HL-60 (cell line): ENCODE results near the gene TPM1.

Source experiments
- DNase-seq, 2 experiments: peaks; one replicate each; pipeline ENCODE4 v3.0.0-alpha.2; 2010 to 2020; ENCODE audit warnings: low read depth in 1 of 2, low spot score in 1 of 2
- H3K27ac ChIP-seq: fragments of 250-450 bp; sonication (Bioruptor Pico); replicated peaks from 2 replicates; pipeline ENCODE4 v1.5.1; 2020; ENCODE audit warnings: mild to moderate bottlenecking, moderate library complexity
- H3K27me3 ChIP-seq: fragments of 250-450 bp; sonication (Bioruptor Pico); 2 replicates; pipeline ENCODE4 v1.5.1; 2021; ENCODE audit warnings: mild to moderate bottlenecking, moderate library complexity; ENCODE audit not compliant: insufficient read depth, poor library complexity, severe bottlenecking
- H3K4me3 ChIP-seq: replicated peaks from 2 replicates; pipeline ENCODE4 v1.5.1; 2011; ENCODE audit warnings: mild to moderate bottlenecking, control low read depth, low read length; ENCODE audit not compliant: insufficient read depth
- GABPA ChIP-seq: IDR thresholded peaks from 2 replicates; pipeline ENCODE4 v1.6.1; 2012; ENCODE audit warnings: low read depth
- POLR2AphosphoS5 ChIP-seq: IDR thresholded peaks from 2 replicates; pipeline ENCODE4 v1.6.1; 2012; ENCODE audit warnings: low read depth
- SPI1 ChIP-seq: IDR thresholded peaks from 2 replicates; pipeline ENCODE4 v1.6.1; 2012; ENCODE audit warnings: low read depth, mild to moderate bottlenecking, borderline replicate concordance
- TF ChIP-seq, protein P1 (sequence below): IDR thresholded peaks from one replicate; pipeline ENCODE4 v1.5.1; 2011; ENCODE audit warnings: low read length, control low read depth, inconsistent platforms; ENCODE audit not compliant: insufficient read depth
- TF ChIP-seq, protein P2 (sequence below): IDR thresholded peaks from 2 replicates; pipeline ENCODE4 v1.6.1; 2012; ENCODE audit warnings: low read depth; ENCODE audit not compliant: insufficient replicate concordance

Gene TPM1

DNA sequence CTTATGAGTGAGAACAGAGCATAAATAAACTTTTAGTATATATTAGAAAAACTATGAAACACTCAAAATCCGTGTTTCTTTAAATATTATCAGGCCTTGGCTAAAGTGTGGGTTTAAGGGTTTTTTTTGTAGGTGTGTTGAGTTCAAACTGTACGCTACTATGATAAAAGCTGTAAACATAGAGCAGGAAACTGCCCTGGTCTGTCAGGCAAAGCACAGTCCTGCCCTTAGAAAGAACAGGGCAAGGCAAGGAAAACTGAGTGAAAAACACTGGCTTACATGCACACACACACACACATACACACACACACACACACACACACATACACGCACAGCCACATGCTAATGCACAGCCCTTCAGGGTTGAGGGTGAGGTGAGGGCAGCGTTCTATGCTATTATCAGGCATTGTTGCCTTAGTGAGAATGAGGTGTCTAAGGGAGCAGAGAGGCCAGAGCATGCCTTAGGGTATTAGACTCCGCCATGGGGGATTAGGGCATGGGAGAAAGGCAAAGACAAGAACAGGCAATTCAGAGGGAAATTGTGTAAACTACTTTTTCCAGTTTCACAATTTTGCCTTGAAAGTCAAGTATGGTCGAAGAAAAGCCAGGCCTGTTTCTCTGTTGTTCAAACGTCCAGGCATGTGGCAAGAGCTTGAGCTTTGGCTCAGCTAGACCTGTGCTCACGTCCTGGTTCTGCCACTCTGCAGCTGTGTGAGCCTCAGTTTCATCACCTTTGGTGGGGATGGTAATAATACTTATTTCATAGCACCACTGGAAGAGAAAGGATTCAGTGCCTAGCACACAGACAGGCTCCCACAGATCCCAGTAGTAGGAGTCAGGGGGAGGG lies 36.3 kb upstream of the TPM1 start:
- Histone ChIP-seq H3K4me3 (no peak overlapping the region), H3K27ac (no peak overlapping the region), H3K27me3 (no peaks in the 10 kb centered on the region)
- peak; percentile 3 to 24 for DNase-seq
- TF ChIP-seq, protein P1, sequence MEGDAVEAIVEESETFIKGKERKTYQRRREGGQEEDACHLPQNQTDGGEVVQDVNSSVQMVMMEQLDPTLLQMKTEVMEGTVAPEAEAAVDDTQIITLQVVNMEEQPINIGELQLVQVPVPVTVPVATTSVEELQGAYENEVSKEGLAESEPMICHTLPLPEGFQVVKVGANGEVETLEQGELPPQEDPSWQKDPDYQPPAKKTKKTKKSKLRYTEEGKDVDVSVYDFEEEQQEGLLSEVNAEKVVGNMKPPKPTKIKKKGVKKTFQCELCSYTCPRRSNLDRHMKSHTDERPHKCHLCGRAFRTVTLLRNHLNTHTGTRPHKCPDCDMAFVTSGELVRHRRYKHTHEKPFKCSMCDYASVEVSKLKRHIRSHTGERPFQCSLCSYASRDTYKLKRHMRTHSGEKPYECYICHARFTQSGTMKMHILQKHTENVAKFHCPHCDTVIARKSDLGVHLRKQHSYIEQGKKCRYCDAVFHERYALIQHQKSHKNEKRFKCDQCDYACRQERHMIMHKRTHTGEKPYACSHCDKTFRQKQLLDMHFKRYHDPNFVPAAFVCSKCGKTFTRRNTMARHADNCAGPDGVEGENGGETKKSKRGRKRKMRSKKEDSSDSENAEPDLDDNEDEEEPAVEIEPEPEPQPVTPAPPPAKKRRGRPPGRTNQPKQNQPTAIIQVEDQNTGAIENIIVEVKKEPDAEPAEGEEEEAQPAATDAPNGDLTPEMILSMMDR, result no peak
- TF ChIP-seq GABPA (no peak), SPI1 (no peak), POLR2AphosphoS5 (no peak)
- TF ChIP-seq, protein P2, sequence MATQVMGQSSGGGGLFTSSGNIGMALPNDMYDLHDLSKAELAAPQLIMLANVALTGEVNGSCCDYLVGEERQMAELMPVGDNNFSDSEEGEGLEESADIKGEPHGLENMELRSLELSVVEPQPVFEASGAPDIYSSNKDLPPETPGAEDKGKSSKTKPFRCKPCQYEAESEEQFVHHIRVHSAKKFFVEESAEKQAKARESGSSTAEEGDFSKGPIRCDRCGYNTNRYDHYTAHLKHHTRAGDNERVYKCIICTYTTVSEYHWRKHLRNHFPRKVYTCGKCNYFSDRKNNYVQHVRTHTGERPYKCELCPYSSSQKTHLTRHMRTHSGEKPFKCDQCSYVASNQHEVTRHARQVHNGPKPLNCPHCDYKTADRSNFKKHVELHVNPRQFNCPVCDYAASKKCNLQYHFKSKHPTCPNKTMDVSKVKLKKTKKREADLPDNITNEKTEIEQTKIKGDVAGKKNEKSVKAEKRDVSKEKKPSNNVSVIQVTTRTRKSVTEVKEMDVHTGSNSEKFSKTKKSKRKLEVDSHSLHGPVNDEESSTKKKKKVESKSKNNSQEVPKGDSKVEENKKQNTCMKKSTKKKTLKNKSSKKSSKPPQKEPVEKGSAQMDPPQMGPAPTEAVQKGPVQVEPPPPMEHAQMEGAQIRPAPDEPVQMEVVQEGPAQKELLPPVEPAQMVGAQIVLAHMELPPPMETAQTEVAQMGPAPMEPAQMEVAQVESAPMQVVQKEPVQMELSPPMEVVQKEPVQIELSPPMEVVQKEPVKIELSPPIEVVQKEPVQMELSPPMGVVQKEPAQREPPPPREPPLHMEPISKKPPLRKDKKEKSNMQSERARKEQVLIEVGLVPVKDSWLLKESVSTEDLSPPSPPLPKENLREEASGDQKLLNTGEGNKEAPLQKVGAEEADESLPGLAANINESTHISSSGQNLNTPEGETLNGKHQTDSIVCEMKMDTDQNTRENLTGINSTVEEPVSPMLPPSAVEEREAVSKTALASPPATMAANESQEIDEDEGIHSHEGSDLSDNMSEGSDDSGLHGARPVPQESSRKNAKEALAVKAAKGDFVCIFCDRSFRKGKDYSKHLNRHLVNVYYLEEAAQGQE, result no peak

DNA sequence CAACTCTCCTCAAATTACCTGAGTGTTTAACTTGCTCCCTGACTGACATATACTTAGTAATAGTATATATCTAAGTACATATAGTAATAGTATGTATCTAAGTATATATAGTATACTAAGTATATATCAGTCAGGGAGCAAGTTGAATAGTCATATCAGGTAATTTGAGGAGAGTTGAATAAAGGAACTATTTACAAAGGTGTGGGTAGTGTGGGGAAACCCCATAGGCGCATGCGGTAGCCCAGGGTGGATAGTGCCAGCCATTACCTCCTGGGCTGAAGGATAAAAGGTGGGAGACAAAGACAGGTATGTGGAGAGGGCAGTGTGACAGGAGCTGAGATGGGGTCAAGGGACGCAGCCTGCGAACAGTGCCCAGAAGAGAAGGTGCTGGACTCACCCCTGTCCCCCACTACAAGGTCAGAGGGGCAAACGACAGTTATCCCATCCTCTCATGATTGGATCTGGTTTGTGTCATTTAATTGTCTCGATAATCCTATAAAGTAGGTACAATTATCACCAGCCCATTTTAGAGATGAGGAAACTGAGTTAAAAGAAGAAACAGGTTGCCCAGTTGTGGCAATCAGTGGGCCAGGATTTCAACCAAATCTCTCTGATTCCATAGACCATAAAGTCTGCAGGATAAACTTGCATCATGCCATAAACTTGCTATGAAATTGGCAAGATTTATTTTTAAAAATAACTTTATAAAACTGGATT lies 34.1 kb upstream of the TPM1 start:
- Histone ChIP-seq H3K27ac (no peak overlapping the region), H3K4me3 (no peak overlapping the region), H3K27me3 (no peaks in the 10 kb centered on the region)
- TF ChIP-seq, protein P2, result no peak
- DNase-seq, result no peak

DNA sequence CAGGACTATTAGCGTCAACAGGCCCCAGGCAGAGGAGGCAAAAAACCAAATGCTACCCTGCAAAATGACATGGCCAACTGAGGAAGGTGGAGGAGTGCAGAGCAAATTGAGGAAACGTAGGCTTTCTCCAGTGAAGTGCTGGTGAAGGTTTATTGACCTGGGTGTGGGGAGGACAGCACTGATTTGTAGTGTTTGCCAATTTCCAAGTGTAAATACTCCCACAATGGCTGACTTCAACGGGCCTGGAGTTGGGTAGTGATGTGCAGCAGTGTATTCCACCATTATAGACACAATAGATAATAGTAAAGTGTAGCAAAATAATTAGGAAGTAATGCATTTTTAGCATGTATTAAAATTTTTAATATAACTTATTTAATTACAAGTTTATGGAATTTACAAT lies 32.2 kb upstream of the TPM1 start:
- TF ChIP-seq SPI1 (no peak), GABPA (no peak), POLR2AphosphoS5 (no peak)
- TF ChIP-seq, protein P1, result no peak
- TF ChIP-seq, protein P2, result no peak
- Histone ChIP-seq H3K4me3 (no peak overlapping the region), H3K27ac (no peak overlapping the region)

More for the DNA sequence above, 32.2 kb upstream of the TPM1 start:
- no peak for DNase-seq
- H3K27me3 ChIP-seq, result no peaks in the 10 kb centered on the region
